OCI-LY7 (cell line): ENCODE data around the gene TRPM2. TPM values are rescaled to one million over a fixed set of nuclear protein-coding genes. Genes with fewer than 3 reads are reported as not detected.

Experiments
- BruUV-seq: library from RNA; stranded (reverse); fragments of 400-500 nt; replicated peaks from 2 replicates; lab custom pipeline; 2021; lab: Mats Ljungman, UMichigan
- CTCF ChIA-PET: fragments of 300-600 bp; sonication (Branson Sonifier 250); formaldehyde crosslinking; loops from one replicate; lab custom pipeline; 2022; ENCODE audit warnings: antibody characterized with exemption; ENCODE audit not compliant: unreplicated experiment; lab: Charles Lee
- POLR2A ChIA-PET: fragments of 300-600 bp; sonication (Branson Sonifier 250); formaldehyde crosslinking; loops from one replicate; lab custom pipeline; 2022; ENCODE audit warnings: antibody characterized with exemption; lab: Charles Lee
- DNase-seq: peaks from one replicate; pipeline ENCODE4 v3.0.0-alpha.2; 2015; ENCODE audit warnings: low spot score
- H2AFZ ChIP-seq: fragments of 200-600 bp; sonication (generic), shearing (Covaris generic); 2 replicates; pipeline ENCODE4 v1.6.1; 2014; ENCODE audit warnings: mild to moderate bottlenecking, antibody characterized with exemption, low read length, moderate library complexity
- H3K27ac ChIP-seq: fragments of 200-600 bp; sonication (generic); 2 replicates; pipeline ENCODE4 v1.5.1; 2014; ENCODE audit warnings: mixed run types, low read depth, mild to moderate bottlenecking, moderate library complexity, low read length, inconsistent platforms; ENCODE audit not compliant: poor library complexity, severe bottlenecking
- H3K36me3 ChIP-seq: fragments of 200-600 bp; sonication (generic); 2 replicates; pipeline ENCODE4 v1.6.1; 2014; ENCODE audit warnings: mild to moderate bottlenecking, antibody characterized with exemption, low read length, moderate library complexity, mixed read lengths; ENCODE audit not compliant: insufficient read depth
- H3K4me1 ChIP-seq: fragments of 200-600 bp; sonication (generic); 2 replicates; pipeline ENCODE4 v1.5.1; 2014; ENCODE audit warnings: mild to moderate bottlenecking, low read length; ENCODE audit not compliant: insufficient read depth, poor library complexity, severe bottlenecking
- H3K4me2 ChIP-seq: fragments of 200-600 bp; sonication (generic); 2 replicates; pipeline ENCODE4 v1.6.1; 2014; ENCODE audit warnings: mild to moderate bottlenecking, low read length
- H3K4me3 ChIP-seq: fragments of 200-600 bp; sonication (generic); 2 replicates; pipeline ENCODE4 v1.5.1; 2014; ENCODE audit warnings: mild to moderate bottlenecking, low read depth, low read length; ENCODE audit not compliant: poor library complexity, severe bottlenecking
- H3K79me2 ChIP-seq: fragments of 200-600 bp; sonication (generic); 2 replicates; pipeline ENCODE4 v1.6.1; 2016; ENCODE audit warnings: low read depth, mild to moderate bottlenecking, low read length, moderate library complexity, mixed read lengths; ENCODE audit not compliant: insufficient read depth
- H3K9me2 ChIP-seq: fragments of 200-600 bp; sonication (generic); 2 replicates; pipeline ENCODE4 v1.6.1; 2016; ENCODE audit warnings: mild to moderate bottlenecking, low read length, mixed read lengths; ENCODE audit not compliant: insufficient read depth
- H3K9me3 ChIP-seq: fragments of 200-600 bp; sonication (generic); 2 replicates; pipeline ENCODE4 v1.6.1; 2014; ENCODE audit warnings: mild to moderate bottlenecking, mixed run types, low read length, mixed read lengths
- H4K20me1 ChIP-seq: fragments of 200-600 bp; sonication (generic); 2 replicates; pipeline ENCODE4 v1.6.1; 2014; ENCODE audit warnings: mild to moderate bottlenecking, antibody characterized with exemption, low read length, moderate library complexity, mixed read lengths; ENCODE audit not compliant: insufficient read depth
- EZH2phosphoT487 ChIP-seq: fragments of 200-600 bp; sonication (generic); IDR thresholded peaks from 2 replicates; pipeline ENCODE4 v1.6.1; 2018; ENCODE audit warnings: low read depth, borderline replicate concordance, mild to moderate bottlenecking, mixed run types, antibody characterized with exemption, low read length, moderate library complexity, mixed read lengths
- intact Hi-C: fragments of 100-400 bp; cut with micrococcal nuclease; formaldehyde crosslinking; loops from one replicate; pipeline ENCODE4 v1.10.0; 2022; ENCODE audit not compliant: unreplicated experiment
- total RNA-seq, 2 experiments: library from RNA; depleted of rRNA in 1 of 2; stranded (reverse); fragments of >200 nt in 1 of 2; shearing (Covaris generic) in 1 of 2; gene quantifications; 2 replicates each; pipeline ENCODE4 v1.2.3, GENCODE V29; 2014 to 2022
- TF ChIP-seq, protein P1 (sequence below): fragments of 200-600 bp; sonication (generic); conservative IDR thresholded peaks from 2 replicates; pipeline ENCODE4 v1.5.1; 2014; ENCODE audit warnings: mild to moderate bottlenecking, antibody characterized with exemption, low read length, moderate library complexity, mixed read lengths

TRPM2 gene
- total RNA-seq, 2 experiments from 2014 or later = 1.8 to 7.1 TPM

DNA sequence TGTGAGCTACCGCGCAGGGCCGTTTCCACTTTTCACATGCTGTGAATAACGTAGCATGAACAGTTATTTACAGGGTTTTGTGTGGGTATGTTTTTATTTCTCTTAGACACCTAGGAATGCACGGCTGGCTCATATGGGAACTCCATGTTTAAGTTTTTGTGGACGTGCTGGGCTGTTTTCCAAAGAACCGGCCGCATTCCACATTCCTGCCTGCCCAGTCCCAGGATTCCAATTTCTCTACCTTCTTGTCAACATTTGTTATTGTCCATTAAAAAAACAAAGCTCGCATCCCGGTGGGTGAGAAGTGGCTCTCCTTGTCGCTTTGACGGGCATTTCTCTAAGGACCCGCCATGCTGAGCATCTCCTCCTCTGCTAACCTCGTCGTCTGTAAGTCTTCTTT is 54.8 kb downstream of the TRPM2 start:
- no peak for DNase-seq
- Histone ChIP-seq H3K9me2 (no peaks in the 10 kb centered on the region), H3K36me3 (no peaks in the 10 kb centered on the region), H4K20me1 (no peaks in the 10 kb centered on the region), H3K4me2 (no peak overlapping the region), H2AFZ (no peak overlapping the region), H3K4me3 (no peak overlapping the region), H3K27ac (no peak overlapping the region), H3K4me1 (no peaks in the 10 kb centered on the region), H3K79me2 (no peaks in the 10 kb centered on the region), H3K9me3 (no peaks in the 10 kb centered on the region)
- TF ChIP-seq, protein P1, sequence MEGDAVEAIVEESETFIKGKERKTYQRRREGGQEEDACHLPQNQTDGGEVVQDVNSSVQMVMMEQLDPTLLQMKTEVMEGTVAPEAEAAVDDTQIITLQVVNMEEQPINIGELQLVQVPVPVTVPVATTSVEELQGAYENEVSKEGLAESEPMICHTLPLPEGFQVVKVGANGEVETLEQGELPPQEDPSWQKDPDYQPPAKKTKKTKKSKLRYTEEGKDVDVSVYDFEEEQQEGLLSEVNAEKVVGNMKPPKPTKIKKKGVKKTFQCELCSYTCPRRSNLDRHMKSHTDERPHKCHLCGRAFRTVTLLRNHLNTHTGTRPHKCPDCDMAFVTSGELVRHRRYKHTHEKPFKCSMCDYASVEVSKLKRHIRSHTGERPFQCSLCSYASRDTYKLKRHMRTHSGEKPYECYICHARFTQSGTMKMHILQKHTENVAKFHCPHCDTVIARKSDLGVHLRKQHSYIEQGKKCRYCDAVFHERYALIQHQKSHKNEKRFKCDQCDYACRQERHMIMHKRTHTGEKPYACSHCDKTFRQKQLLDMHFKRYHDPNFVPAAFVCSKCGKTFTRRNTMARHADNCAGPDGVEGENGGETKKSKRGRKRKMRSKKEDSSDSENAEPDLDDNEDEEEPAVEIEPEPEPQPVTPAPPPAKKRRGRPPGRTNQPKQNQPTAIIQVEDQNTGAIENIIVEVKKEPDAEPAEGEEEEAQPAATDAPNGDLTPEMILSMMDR = no peak
- no peak for TF ChIP-seq EZH2phosphoT487
- ChIA-PET POLR2A (no interaction called here), CTCF (no interaction called here)
- BruUV-seq = no TSS peak
- intact Hi-C loops = no loop called here

DNA sequence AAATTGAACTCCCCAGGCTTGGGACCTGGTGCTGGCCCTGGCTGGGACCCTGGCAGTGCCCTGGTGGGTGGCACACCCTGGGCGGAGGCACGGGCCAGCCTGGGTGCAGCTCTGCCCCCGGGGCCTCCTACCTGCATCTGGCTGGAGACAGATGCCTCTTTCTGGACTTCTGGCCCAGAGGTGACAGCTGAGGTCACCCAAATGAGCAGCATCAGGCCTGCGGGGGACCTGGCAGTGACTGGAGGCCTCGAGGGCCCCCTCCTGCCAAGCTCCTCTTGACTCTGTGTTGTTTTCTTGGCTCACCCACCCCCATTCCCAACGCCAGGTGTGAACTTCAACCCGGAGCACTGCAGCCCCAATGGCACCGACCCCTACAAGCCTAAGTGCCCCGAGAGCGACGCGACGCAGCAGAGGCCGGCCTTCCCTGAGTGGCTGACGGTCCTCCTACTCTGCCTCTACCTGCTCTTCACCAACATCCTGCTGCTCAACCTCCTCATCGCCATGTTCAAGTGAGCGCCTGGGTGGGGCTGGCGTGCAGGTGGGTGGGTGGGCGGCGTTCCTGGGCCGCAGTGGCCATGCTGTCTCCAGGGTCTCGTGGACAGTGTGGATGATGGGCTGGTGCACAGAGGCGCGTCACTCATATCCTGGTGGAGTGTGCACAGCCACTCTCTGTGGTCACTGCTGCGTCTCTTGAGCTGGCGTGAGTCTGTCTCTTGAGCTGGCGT is 60.3 kb downstream of the TRPM2 start:
- BruUV-seq = no TSS peak
- Histone ChIP-seq H3K9me2 (no peaks in the 10 kb centered on the region), H2AFZ (no peak overlapping the region), H3K9me3 (no peaks in the 10 kb centered on the region), H3K4me1 (no peaks in the 10 kb centered on the region), H3K27ac (no peak overlapping the region), H3K4me3 (no peak overlapping the region), H3K79me2 (no peaks in the 10 kb centered on the region), H3K36me3 (no peaks in the 10 kb centered on the region), H3K4me2 (no peak overlapping the region), H4K20me1 (no peaks in the 10 kb centered on the region)
- TF ChIP-seq EZH2phosphoT487 = no peak
- TF ChIP-seq, protein P1 = no peak
- ChIA-PET CTCF (no interaction called here), POLR2A (no interaction called here)
- no peak for DNase-seq
- intact Hi-C loops = no loop called here

DNA sequence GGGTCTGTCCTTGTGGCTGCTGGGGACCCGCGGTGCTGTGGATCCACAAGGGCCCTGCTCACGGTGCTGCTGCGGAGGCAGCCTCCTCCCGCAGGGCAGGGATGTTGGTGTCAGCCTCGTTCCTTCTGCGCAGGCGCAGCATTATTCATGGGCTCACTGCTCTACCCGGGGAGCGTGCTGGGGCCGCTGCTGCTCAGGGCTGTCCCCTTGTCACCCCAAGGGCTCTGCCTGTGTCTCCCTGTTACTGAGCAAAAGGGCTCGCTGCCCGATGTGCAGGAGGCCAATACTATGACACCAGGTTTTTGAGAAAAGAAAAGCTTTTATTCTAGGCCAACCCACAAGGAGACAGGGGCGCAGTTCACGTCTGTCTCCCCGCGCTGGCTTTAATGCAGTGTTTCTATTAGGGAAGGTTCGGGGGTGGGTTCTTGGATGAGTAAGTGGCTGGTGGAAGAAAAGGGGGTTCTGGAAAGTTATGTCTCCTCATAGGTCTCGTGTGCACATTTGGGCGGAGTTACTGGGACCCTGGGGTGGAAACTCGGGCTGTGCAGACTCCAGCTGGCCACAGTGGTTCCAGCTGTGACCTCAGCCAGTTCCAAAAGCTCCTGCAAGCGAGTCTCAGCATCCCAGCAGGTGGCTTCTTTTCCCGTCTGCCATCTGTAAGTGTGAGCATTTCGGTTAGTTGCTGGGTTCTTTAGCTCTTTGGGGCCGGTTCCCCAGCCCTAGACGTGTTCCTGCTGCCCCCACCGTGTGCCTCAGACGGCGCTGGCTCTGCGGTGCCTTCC is 61.1 kb downstream of the TRPM2 start:
- Histone ChIP-seq H3K4me1 (no peaks in the 10 kb centered on the region), H3K27ac (no peak overlapping the region), H3K9me2 (no peaks in the 10 kb centered on the region), H2AFZ (no peak overlapping the region), H3K4me2 (no peak overlapping the region), H3K9me3 (no peaks in the 10 kb centered on the region), H3K79me2 (no peaks in the 10 kb centered on the region), H3K36me3 (no peaks in the 10 kb centered on the region), H4K20me1 (no peaks in the 10 kb centered on the region), H3K4me3 (no peak overlapping the region)
- DNase-seq = no peak
- TF ChIP-seq EZH2phosphoT487 = no peak
- TF ChIP-seq, protein P1 = no peak
- intact Hi-C loops = no loop called here
- ChIA-PET CTCF (no interaction called here), POLR2A (no interaction called here)
- BruUV-seq = no TSS peak
